HFFc6 (cell line): ENCODE results near the gene TRIM31. TPM values are rescaled to one million over a fixed set of nuclear protein-coding genes. Genes with fewer than 3 reads are reported as not detected.

ENCODE experiments used
- DNase-seq: peaks from one replicate; pipeline ENCODE4 v3.0.0-alpha.2; 2018
- H3K27ac Mint-ChIP-seq: 2 replicates; pipeline ENCODE4 v1.8.0; 2020; ENCODE audit warnings: mild to moderate bottlenecking, mixed read lengths
- H3K27me3 Mint-ChIP-seq: 2 replicates; pipeline ENCODE4 v1.8.0; 2021; ENCODE audit warnings: mild to moderate bottlenecking, moderate library complexity, mixed read lengths; ENCODE audit not compliant: insufficient read depth
- H3K36me3 Mint-ChIP-seq: 2 replicates; pipeline ENCODE4 v1.8.0; 2021; ENCODE audit warnings: low read depth, mixed read lengths
- H3K4me1 Mint-ChIP-seq: 2 replicates; pipeline ENCODE4 v1.8.0; 2020; ENCODE audit warnings: low read depth, mixed read lengths
- H3K4me3 Mint-ChIP-seq: 2 replicates; pipeline ENCODE4 v1.8.0; 2020; ENCODE audit warnings: mild to moderate bottlenecking, moderate library complexity, mixed read lengths
- H3K9me3 Mint-ChIP-seq: 2 replicates; pipeline ENCODE4 v1.8.0; 2020; ENCODE audit warnings: mild to moderate bottlenecking, mixed read lengths
- total RNA-seq, 6 experiments: library from RNA; stranded (reverse); fragmentation: NEBNext Ultra II Directional; extraction: Animal tissue kit (Norgen Biotek cat#: 25700); gene quantifications; 2 replicates in 1 of 6; 3 replicates in 5 of 6; pipeline ENCODE4 v1.2.3, GENCODE V29; 2021
- TF ChIP-seq, protein P1 (sequence below): fragments of 200-600 bp; sonication (generic); IDR thresholded peaks from 2 replicates; pipeline ENCODE4 v1.5.0; 2021; ENCODE audit warnings: antibody characterized with exemption, mild to moderate bottlenecking

TRIM31 gene
- total RNA-seq, 6 experiments from 2014 or later: not detected

DNA sequence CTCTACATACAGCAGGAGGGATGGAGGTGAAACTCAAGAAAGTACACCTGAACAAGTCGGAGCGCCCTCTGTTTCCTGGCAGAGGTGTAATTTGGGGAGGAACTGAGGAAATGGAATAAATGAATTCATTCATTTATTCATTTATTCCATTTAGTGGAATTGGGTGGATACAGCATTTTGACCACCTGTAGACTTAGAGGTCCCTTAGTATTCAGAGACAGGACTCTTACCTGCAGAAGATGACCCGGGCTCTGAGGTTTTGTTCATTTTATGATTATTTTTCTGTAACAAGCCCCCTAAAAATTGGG, 9.1 kb downstream of the TRIM31 start:
- no peak for DNase-seq
- Mint-ChIP-seq H3K36me3 (no peaks in the 10 kb centered on the region), H3K27ac (0 out of 2 replicates have a peak overlapping the region, but pooled peaks have one; percentile 7), H3K4me1 (peaks cover 40% of the 10 kb centered on the region), H3K4me3 (peak overlapping the region; percentile 90), H3K27me3 (peaks cover 31% of the 10 kb centered on the region), H3K9me3 (no peaks in the 10 kb centered on the region)
- TF ChIP-seq, protein P1, sequence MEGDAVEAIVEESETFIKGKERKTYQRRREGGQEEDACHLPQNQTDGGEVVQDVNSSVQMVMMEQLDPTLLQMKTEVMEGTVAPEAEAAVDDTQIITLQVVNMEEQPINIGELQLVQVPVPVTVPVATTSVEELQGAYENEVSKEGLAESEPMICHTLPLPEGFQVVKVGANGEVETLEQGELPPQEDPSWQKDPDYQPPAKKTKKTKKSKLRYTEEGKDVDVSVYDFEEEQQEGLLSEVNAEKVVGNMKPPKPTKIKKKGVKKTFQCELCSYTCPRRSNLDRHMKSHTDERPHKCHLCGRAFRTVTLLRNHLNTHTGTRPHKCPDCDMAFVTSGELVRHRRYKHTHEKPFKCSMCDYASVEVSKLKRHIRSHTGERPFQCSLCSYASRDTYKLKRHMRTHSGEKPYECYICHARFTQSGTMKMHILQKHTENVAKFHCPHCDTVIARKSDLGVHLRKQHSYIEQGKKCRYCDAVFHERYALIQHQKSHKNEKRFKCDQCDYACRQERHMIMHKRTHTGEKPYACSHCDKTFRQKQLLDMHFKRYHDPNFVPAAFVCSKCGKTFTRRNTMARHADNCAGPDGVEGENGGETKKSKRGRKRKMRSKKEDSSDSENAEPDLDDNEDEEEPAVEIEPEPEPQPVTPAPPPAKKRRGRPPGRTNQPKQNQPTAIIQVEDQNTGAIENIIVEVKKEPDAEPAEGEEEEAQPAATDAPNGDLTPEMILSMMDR: no peak

- peak overlapping the region; percentile 90 for H3K4me3 Mint-ChIP-seq
- peaks cover 40% of the 10 kb centered on the region for H3K4me1 Mint-ChIP-seq
- H3K27me3 Mint-ChIP-seq: peaks cover 31% of the 10 kb centered on the region
- DNase-seq: peak; percentile 75
- no peaks in the 10 kb centered on the region for H3K9me3 Mint-ChIP-seq
- H3K27ac Mint-ChIP-seq: peak overlapping the region; percentile 40; the same call in 1 of the 2 replicates
- H3K36me3 Mint-ChIP-seq: no peaks in the 10 kb centered on the region
- TF ChIP-seq, protein P1: peak; percentile 93
Observed at GRCh38 chr6:30102970-30103871, 9.7 kb downstream of the TRIM31 start.

DNA sequence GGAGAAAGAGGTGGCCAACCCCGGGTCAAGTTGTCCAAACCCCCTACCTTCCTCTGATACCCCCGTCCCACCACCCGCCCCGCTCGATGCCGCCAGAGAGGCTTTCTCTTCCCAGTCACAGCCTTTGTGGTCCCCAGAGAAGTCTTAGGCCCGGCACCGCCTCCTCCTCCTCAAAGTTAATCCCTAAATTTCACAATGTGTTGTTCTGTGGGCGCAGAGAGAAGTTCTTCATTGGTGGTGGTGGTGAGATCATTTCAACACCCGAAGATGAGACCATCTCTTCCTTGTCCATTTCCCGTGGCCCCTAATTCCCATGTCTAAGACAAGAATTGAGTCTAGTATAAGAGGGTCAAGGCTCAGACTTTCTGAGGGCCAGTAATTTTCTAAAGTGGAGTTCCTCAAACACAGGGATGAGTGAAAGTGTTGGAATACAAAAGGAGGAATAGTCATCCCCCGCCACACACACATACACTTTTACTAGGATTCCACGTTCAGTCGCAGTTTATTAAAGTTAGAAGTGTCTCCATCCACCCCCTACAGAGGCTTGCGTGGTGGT, 10.4 kb downstream of the TRIM31 start:
- Mint-ChIP-seq H3K27ac (peak overlapping the region; percentile 40), H3K4me3 (peak overlapping the region; percentile 90)

DNA sequence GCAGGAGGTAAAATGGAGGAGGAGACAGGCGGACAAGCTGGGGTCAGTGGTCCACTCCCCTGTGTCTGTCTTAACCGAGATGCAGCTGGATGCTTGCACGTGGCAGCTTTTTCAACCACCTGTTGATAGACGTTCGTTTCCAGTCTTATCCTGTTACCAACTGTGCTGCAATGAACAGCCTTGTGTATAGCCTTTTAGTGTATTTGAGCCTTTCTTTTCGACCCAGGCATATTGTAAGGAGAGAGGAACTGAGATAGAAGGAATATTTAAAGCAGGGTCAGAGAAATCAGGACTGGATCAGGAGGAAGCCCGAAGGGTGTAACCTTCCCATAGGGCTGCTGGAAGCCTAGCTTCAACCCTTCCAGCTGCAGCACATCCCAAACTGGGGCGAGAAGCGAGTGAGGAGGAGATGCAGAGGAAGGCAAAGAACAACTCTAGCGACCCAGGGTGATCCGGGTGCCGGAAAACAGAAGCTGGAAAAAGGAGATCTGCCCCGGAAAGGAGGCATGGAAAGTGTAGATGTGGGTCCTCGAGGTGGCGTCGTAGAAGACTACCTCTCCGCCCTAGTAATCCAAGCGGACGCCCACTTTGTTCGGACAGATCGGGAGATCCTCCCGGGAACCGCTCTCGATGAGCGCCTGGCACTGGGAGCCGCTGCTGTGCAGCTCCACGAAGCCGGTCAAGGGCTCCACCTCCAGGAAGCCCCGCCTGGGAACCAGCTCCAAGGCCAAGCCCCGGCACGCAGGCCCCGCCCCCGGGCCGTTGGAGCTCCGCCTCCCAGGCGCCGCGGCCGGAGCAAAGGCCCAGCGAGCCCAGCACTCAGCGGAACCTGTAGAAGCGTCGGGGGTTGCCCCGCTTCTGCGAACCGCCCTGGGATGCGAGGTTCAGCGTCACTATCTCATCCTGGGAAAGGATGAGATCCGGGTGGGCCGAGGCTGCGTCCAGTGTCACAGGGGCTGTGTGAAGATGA, 11.2 kb downstream of the TRIM31 start:
- Mint-ChIP-seq H3K27me3 (peaks cover 30% of the 10 kb centered on the region), H3K27ac (peak overlapping the region; percentile 47)
- DNase-seq: peak; percentile 85

More for the DNA sequence above, 10.4 kb downstream of the TRIM31 start:
- TF ChIP-seq, protein P1: no peak
- peaks cover 40% of the 10 kb centered on the region for H3K4me1 Mint-ChIP-seq
- H3K36me3 Mint-ChIP-seq: no peaks in the 10 kb centered on the region
- H3K27me3 Mint-ChIP-seq: peaks cover 27% of the 10 kb centered on the region
- no peaks in the 10 kb centered on the region for H3K9me3 Mint-ChIP-seq
- DNase-seq: no peak

More for the DNA sequence above, 11.2 kb downstream of the TRIM31 start:
- TF ChIP-seq, protein P1: peak; percentile 39; the same call in 1 of the 2 replicates
- H3K9me3 Mint-ChIP-seq: no peaks in the 10 kb centered on the region
- H3K36me3 Mint-ChIP-seq: no peaks in the 10 kb centered on the region
- H3K4me1 Mint-ChIP-seq: peaks cover 40% of the 10 kb centered on the region
- H3K4me3 Mint-ChIP-seq: peak overlapping the region; percentile 90
